A673 (cell line): ENCODE results near the gene MDM2.

Source experiments
- CTCF ChIP-seq: fragments of 300-800, 200-600 bp; sonication (generic); conservative IDR thresholded peaks from 2 replicates; pipeline ENCODE4 v1.5.1; 2017; ENCODE audit warnings: low read depth, mild to moderate bottlenecking, antibody characterized with exemption, low read length, moderate library complexity, mixed read lengths
- EZH2 ChIP-seq: fragments of 200-600 bp; sonication (generic); IDR thresholded peaks from 2 replicates; pipeline ENCODE4 v1.6.1; 2017; ENCODE audit warnings: borderline replicate concordance, low read depth, mild to moderate bottlenecking, mixed read lengths, antibody characterized with exemption, low read length; ENCODE audit not compliant: poor library complexity, severe bottlenecking

DNA sequence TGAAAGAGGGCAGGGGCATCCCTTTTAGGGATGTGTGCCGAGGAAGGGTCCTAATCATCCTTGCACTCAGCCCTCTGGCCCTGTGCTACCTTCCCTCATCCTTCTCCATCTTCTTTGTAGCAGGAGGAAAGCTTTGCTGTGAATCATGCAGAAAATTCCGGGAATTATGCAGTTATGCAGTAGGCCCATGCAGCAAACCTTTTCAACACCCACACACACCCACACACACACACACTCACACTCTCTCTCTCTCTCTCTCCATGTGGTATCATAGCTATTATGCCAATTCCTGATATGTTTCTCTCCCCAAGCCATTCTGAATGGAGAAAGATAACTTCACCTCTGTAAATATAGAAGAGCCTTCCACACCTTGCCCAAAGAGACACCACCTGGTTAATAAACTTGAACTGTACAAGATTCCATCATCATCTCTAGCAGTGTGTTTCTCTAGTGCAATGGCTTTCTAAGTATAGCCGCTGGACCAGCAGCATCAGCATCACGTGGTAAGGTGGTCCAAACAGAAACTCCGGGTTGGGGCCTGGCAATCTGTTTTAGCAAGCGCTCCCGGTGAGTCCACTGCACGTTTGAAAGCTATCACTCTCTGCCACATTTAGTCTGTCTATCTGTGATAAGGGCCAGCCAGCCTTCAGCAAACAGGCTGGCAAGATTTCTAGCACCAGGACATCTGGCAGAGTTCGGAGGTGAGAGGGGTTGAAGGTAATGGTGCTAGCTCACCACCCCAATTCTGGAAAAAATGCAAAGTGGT lies 57.6 kb downstream of the MDM2 start:
- no peak for TF ChIP-seq CTCF
- TF ChIP-seq EZH2, result no peak
